ENCODE data around the gene TMEM176A.

- TF ChIP-seq CTCF (IDR thresholded peaks at IDR 0.05) (peak in 2 of 3 experiments; percentile 17 to 19), POLR2A (IDR thresholded peaks at IDR 0.05) (no peak)
These were observed 43.7 kb upstream of the TMEM176A start for GRCh38 chr7:150756858-150757257.
